KOPT-K1 (cell line): ENCODE results near the gene PRDM11.

Experiments
- H3K27ac ChIP-seq: fragments of 200-600 bp; sonication (generic); 2 replicates; pipeline ENCODE4 v1.5.1; 2016; ENCODE audit warnings: antibody characterized with exemption, mild to moderate bottlenecking, low read depth, low read length; ENCODE audit not compliant: poor library complexity, severe bottlenecking
- H3K36me3 ChIP-seq: fragments of 200-600 bp; sonication (generic); 2 replicates; pipeline ENCODE4 v1.5.1; 2017; ENCODE audit warnings: antibody characterized with exemption, mild to moderate bottlenecking, low read length, moderate library complexity; ENCODE audit not compliant: insufficient read depth
- H3K9me3 ChIP-seq: fragments of 200-600 bp; sonication (generic); 2 replicates; pipeline ENCODE4 v1.5.1; 2017; ENCODE audit warnings: antibody characterized with exemption, low read length, mild to moderate bottlenecking; ENCODE audit not compliant: insufficient read depth, poor library complexity, severe bottlenecking

The PRDM11 gene

DNA sequence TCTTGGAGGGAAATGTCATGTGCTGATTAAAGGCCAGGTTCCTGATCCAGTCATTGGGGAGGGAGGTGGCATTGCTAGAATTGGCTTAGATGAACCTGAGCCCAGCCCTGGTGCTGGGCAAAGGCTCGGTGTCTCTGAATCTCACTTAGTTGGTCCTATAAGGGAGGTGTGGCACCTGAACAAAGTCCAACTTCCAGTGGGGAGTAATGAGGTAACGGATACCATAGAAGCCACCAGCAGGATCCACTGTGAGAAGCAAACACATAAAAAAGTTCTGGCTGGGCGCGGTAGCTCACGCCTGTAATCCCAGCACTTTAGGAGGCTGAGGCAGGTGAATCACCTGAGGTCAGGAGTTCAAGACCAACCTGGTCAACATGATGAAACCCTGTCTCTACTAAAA lies 26.6 kb downstream of the PRDM11 start:
- H3K9me3 ChIP-seq, result no peaks in the 10 kb centered on the region
- no peaks in the 10 kb centered on the region for H3K36me3 ChIP-seq
- no peak overlapping the region for H3K27ac ChIP-seq

DNA sequence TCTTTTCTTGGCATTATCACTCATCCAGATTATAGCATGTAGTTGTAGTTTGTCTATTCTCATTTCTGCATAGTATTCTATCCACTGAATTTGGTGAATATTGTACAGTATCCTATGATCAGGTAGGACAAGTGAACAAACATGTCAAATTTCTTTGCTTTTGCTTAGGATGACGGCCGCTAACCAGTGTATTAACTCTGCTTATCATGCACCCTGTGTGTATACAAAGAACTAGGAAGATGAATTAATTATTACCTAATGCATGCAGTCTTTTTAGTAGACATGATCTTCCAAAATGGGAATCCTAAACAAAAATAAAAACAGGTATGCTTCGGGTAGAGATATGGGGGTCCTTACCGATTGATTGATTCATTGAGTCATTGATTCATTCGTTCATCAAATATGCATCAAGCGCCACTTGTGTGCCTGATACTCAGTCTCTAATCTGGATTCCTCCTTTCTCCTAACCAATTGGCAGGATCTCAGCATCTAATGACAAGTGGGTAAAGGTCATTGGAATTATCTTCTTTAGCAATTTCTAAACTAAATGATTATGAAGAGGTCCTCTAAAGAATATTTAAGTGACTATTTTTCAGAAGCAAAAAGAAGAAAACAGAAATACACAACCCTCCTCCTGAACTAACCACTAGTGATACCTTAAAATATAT lies 27.9 kb downstream of the PRDM11 start:
- H3K27ac ChIP-seq, result no peak overlapping the region

DNA sequence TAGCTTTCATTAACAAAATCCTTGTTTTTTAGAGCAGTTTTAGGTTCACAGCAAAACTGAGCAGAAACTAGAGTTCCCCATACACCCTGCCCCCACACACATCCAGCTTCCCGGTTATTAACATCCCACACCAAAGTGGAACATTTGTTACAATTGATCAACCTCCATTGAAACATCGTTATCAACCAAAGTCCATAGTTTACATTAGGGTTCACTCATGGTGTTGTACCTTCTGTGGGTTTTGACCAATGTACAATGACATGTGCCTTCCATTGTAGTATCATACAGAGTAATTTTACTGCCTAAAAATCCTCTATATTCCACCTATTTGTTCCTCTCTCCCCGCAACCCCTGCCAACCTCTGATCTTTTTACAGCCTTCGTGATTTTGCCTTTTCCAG lies 28.5 kb downstream of the PRDM11 start:
- no peak overlapping the region for H3K27ac ChIP-seq
- H3K36me3 ChIP-seq, result no peaks in the 10 kb centered on the region
- H3K9me3 ChIP-seq, result no peaks in the 10 kb centered on the region

More for the DNA sequence above, 27.9 kb downstream of the PRDM11 start:
- no peaks in the 10 kb centered on the region for H3K36me3 ChIP-seq
- no peaks in the 10 kb centered on the region for H3K9me3 ChIP-seq

DNA sequence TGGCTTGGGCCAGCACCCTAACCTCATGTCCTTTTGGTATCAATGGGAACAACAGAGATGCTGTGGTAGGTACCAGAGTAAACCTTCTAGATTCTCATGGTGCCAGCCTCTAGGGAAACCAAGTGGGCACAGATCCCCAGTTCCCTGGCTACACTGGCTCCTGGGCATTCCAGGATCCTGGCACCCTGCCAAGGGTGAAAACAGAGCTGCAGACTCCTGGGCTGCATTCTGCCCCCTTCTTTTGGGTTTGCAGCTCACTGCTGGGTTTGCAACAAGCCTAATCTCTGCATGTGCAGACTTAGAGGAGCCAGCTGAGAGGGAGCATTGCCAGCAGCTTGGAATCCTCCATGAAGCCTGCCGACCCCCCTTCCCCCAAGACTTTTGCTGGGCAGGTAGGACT lies 30.6 kb downstream of the PRDM11 start:
- Histone ChIP-seq H3K36me3 (no peaks in the 10 kb centered on the region), H3K27ac (no peak overlapping the region), H3K9me3 (no peaks in the 10 kb centered on the region)

DNA sequence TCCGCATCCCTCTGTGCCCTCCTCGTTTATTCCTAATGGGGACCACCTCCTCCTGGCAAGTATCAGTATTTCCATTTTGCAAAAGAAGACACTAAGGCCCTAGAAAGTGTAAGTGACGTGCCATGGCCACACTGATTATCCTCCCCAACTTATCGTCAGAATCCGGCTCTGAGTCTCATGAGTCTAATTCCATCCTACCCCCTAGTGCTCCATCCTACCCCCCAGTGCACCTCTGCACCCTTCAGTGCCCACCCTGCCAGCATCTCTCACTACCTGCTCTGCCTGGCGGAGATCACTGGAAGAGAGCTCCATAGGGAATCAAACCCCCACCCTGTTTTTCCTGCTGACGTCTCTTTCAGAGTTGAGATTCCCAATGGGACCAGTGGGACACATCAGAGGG lies 31.8 kb downstream of the PRDM11 start:
- no peaks in the 10 kb centered on the region for H3K9me3 ChIP-seq

DNA sequence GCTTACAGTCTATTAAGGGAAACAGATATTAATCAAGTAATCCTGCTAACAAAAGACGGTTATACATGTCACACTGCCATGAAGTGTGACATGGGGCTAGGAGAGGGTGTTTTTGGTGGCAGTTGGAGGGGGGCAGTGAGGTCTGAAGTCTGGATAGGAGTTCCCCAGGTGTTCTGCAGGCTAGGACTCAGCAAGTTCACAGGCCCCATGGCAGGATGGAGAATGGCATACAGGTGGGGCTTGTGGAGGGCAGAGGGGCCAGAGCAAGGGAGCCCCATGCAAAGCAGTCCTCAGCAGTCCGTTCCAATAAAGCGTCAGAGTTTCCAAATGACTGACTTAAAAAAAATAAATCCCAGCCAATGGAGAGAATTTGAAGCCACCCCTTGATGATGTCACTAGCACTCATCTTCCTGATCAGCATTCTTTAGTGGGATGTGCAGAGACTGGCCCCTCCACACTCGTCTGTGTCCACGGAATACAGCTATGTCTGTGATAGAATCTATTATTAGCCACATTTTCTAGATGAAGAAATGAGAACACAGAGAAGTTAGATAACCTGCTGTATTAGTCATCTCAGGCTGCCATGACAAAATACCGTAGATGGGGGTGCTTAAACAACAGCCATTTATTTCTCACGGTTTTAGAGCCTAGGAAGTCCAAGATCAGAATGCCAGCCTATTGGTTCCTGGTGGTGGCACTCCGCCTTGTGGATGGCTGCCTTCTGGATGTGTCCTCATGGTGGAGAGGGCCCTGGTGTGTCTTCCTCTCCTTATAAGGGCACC lies 32.6 kb downstream of the PRDM11 start:
- Histone ChIP-seq H3K9me3 (no peaks in the 10 kb centered on the region), H3K36me3 (no peaks in the 10 kb centered on the region), H3K27ac (no peak overlapping the region)

More for the DNA sequence above, 31.8 kb downstream of the PRDM11 start:
- no peaks in the 10 kb centered on the region for H3K36me3 ChIP-seq
- H3K27ac ChIP-seq, result no peak overlapping the region

DNA sequence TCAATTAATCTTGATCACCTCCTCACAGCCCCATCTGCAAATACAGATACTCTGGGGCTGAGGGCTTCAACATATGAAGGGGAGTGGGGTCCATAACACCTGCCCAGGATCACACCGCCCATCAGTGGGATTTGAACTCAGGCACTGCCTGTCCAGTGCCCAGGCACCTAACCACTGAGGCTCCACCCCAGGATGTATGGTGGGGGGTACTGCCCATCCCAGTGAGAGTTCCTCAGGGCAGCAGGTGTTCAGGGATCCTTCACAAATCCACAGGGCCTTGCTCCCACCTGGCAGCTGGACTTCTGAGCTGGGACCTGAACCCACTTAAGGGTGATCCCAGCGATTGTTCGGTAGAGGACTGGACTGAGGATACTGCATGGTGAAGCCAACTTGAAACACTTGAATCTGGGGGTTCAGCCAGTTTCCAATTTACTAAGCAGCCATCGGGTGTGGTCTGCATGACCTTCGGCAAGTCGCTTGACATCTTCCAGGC lies 33.3 kb downstream of the PRDM11 start:
- no peaks in the 10 kb centered on the region for H3K36me3 ChIP-seq
- H3K9me3 ChIP-seq, result no peaks in the 10 kb centered on the region
- no peak overlapping the region for H3K27ac ChIP-seq

DNA sequence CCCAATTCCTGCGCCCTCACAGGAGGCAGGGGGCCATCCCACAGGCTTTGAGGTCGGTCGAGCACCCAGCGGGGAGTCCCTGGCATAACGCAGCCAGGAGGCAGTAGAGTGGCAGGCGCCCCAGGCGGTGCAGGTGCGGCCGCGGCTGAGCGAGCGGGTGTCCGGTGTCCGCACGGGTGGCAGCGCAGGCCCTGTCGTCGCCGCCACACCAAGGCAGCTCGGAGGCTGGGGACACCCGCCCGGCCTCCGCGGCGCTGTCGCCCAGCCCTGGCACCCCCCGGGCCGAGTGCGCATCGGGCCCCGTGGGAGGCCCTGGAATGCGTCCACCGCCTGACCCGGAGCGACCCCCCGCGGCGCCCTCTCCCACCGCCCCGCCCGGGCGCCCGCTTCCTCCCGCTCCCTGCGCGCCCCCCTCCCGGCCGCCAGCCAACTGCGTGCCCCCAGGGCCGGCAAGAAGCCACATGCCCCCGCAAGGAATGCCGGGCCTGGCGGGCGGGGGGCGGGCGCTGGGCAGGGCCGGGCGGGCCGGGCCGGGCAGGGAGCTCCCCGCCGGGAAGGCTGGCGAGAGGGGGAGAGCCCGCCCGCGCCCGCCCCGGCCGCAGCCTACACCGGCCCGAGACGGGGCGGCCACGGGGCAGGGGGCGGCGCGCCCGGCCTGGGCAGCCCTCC lies 33.9 kb downstream of the PRDM11 start:
- Histone ChIP-seq H3K27ac (no peak overlapping the region), H3K9me3 (no peaks in the 10 kb centered on the region), H3K36me3 (no peaks in the 10 kb centered on the region)

DNA sequence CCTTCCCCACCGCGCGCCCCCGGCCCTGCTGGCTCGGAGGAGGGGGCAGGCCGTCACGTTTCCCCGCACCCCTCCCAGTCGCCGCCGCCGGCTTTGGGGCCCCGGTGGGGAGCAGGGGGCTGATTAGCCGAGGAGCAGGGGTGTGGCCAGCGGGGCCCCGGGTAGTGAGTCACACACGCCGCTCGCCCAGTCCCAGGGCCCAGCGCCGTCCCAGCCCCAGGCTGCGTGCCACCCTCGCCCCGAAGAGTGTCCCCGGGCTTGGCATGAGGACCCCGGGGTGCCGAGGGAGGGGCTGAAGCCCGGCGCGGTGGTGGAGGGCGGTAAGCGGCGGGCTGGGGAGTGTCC lies 34.4 kb downstream of the PRDM11 start:
- H3K36me3 ChIP-seq, result no peaks in the 10 kb centered on the region
- no peak overlapping the region for H3K27ac ChIP-seq
- H3K9me3 ChIP-seq, result no peaks in the 10 kb centered on the region

DNA sequence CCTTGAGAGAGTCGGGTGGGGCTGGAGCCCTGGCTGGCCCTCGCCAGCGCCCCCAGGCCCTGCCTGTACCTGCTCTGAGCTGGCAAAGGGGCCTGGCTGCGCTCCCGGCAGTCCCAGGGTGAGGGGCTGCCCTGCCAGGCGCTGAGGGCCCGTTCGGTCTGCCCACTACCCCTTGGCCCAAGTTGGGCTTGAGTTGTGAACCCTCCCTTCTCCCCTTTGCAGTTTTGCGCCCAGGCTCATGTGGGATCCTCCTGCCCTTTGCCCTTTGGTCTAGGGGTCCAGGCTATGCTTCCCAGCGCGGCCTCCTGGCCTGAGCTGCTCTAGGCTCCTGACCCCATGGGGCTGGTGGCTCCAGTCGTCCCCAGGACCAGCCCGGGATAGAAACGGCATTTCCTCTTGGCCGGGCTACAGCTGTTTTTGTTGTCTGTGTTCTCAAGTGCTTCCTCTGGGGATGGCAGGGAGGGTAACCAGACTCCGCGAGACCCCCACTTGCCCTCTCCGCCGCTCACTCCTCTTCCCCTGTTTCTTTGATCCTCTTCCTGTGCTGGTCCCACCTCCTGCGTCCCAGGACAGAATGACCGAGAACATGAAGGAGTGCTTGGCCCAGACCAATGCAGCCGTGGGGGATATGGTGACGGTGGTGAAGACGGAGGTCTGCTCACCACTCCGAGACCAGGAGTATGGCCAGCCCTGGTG lies 34.9 kb downstream of the PRDM11 start:
- no peak overlapping the region for H3K27ac ChIP-seq
- no peaks in the 10 kb centered on the region for H3K9me3 ChIP-seq
- no peaks in the 10 kb centered on the region for H3K36me3 ChIP-seq

DNA sequence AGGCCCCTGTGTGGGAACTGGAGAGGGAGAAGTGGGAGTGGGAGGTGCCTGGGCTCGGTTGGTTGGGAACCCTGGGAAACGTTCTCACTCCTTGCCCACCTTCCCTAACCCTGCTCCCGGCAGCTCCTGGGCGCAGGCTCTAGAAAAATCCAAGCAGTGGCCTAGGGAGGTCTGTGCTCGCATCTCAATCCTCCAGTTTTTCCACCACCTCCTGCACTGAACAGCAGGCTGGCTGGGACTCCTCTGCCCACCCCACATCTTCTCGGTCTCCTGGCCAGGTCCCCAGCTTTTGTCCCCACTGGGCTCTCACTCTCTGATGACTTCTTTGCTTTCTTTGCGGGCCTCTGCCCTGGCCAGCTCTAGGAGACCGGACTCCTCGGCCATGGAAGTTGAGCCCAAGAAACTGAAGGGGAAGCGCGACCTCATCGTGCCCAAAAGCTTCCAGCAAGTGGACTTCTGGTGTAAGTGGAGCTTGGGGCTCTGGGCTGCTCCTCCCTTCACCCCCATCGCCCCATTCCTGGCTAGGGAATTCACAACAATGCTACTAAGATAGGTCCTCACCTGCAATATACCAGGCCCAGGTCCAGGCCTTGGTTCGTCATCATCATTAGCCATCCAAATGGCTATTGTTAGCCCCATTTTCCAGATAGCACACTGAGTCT lies 35.6 kb downstream of the PRDM11 start:
- Histone ChIP-seq H3K27ac (no peak overlapping the region), H3K36me3 (no peaks in the 10 kb centered on the region), H3K9me3 (no peaks in the 10 kb centered on the region)

DNA sequence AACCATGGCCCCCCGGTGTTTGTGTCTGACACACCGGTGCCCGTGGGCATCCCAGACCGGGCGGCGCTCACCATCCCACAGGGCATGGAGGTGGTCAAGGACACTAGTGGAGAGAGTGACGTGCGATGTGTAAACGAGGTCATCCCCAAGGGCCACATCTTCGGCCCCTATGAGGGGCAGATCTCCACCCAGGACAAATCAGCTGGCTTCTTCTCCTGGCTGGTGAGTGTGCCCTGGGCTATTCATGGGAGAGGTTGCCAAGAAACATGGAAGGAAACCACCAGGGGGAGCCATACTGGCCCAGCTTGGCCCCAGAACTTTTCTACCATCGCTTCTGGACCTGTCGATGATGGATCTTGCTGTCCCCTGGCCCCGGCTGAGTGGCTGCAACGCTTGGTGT lies 36.5 kb downstream of the PRDM11 start:
- no peak overlapping the region for H3K27ac ChIP-seq
- no peaks in the 10 kb centered on the region for H3K36me3 ChIP-seq
- no peaks in the 10 kb centered on the region for H3K9me3 ChIP-seq

DNA sequence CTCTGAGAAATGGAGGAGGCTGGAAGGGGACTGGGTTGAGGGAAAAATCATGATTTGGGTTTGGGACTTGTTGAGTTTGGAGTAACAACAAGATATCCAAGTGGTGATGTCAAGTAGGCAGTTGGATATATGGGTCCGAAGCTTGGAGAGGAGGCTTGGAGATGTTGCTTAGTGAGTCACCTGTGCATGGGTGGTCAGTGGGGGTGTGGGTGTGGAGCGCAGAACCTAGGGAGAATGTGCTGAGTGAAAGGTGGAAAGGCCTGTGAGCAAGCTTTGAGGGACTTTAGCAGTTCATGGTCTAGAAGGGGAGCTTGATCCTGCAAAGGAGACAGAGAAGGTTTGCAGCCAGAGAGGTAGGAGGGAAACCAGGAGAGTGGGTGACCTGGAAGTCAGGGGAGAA lies 38.2 kb downstream of the PRDM11 start:
- Histone ChIP-seq H3K9me3 (no peaks in the 10 kb centered on the region), H3K27ac (no peak overlapping the region), H3K36me3 (no peaks in the 10 kb centered on the region)

DNA sequence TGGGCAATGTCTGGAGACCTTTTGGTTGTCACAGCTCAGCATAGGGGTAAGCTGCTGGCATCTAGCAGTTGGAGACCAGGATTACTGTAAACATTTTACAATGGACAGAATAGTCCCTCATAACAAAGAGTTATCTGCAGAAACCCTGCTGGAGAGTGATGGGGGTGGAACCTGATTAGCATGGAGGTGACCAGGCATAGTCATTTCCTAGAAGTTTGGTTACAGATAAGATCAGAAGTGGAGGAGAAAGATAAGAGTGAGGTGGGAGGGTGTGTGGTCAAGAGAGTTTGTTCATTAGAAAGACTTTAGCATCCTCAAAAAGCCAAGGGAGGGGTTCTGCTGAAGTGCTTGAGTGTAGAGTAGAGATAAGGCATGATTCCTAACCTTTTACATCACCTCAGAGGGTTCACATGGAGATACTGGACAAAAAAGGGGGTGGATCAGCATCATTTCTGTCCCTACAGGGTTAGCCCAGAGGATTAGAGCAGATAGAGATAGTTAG lies 38.8 kb downstream of the PRDM11 start:
- H3K36me3 ChIP-seq, result no peaks in the 10 kb centered on the region

More for the DNA sequence above, 38.8 kb downstream of the PRDM11 start:
- Histone ChIP-seq H3K9me3 (no peaks in the 10 kb centered on the region), H3K27ac (no peak overlapping the region)
